ENCODE data around the gene NUCKS1.

NUCKS1 gene, protein sequence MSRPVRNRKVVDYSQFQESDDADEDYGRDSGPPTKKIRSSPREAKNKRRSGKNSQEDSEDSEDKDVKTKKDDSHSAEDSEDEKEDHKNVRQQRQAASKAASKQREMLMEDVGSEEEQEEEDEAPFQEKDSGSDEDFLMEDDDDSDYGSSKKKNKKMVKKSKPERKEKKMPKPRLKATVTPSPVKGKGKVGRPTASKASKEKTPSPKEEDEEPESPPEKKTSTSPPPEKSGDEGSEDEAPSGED

GRCh38 chr1:205750138-205751035 is at the start of gene NUCKS1:
Gene NUCKS1 (minus strand): TSS chr1:205750182. CDS start chr1:205749973, 209 bp downstream.
- no peak for DNase-seq

DNA sequence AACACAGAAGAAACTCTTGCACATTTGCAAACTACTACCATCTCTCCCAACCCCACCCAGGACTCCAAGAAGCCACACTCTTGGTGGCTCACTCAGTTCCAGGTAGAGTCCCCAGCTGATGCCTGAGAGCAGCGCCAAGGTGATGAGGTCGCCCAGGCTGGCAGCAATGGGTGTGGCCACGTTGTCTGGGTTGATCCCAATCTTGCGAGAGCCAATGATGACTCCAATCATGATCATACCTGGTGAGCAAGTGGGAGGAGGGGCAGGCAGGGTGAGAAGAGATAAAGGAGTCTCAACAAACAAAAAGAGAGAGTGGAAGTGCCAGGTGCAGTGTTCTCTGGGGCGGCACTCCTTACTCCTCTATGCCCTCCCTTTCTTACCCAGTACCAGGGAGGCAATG is 48.6 kb upstream of the NUCKS1 start:
- DNase-seq, result no peak

DNA sequence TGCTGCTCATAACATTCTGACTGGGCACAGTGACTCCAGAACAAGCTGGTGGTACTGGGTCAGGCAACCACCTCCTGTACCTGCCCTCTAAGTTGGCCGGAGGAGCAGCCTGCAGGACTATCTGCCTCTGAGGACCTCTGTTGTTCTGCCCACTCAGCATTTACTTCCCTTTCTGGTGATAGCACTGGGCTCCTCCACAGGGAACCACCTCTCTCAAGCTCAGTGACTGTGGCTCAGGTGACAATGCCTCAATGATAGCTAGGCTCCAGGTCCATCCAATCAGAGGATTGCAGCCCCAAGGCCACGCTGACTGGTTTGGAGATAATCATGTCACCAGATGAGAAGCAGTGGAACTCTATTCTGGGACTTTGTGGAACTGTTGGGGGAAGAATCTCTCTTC is 47.2 kb upstream of the NUCKS1 start:
- DNase-seq, result no peak

- no peak for DNase-seq
These were observed 44.2 kb upstream of the NUCKS1 start for GRCh38 chr1:205794011-205794730.

- DNase-seq, result no peak
These were observed 43.1 kb upstream of the NUCKS1 start for GRCh38 chr1:205792961-205793673.

- no peak for DNase-seq
These were observed 42.5 kb upstream of the NUCKS1 start for GRCh38 chr1:205792481-205792881.

DNA sequence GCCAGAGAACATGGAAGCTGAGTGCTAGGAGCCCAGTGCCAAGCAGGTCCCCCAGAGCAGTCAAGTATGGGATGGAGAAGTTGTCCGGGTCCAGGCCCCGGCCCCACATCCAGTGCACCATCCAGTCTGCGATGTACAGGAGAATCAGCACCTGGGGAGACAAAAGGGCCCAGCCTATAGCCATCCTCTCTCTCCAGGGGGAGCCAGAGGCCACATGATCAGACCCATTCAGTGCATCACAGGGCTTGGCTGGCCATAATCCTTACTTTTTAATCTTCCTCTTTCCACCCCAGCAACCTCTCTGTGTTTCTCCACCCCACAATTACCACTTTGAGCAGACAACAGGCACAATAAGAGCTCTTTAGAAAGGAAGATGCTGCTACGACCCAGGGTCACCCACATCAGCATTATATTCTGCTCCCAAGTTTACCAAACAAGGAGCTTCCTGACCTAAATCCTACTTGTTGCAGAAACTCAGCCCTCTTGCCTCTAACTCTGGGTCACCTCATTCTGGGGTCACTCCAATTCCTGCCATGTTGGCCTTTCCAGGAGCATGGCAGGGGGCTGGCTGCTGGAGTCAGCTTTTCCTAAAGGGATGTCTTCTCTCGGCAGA is 41.7 kb upstream of the NUCKS1 start:
- DNase-seq, result no peak

- no peak for DNase-seq
These were observed 37.4 kb upstream of the NUCKS1 start for GRCh38 chr1:205787287-205787916.

DNA sequence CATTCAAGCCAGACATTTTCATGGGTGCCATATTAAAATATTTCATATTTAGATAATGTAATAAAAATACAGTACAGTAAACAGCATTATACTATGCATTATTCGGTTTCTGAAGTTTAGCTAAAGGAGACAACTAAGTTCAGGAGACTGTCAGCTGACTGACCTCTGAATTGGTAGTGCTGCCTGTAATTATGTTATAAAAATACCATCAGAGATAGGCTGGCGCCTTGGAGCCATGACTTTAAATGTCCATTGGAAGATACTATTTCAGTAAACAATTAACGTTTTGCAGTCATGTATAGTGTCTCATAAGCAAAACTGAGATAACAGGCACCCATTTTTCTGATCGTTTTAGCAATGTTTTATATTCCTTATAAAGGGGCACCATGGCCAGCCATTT is 36.6 kb upstream of the NUCKS1 start:
- no peak for DNase-seq

DNA sequence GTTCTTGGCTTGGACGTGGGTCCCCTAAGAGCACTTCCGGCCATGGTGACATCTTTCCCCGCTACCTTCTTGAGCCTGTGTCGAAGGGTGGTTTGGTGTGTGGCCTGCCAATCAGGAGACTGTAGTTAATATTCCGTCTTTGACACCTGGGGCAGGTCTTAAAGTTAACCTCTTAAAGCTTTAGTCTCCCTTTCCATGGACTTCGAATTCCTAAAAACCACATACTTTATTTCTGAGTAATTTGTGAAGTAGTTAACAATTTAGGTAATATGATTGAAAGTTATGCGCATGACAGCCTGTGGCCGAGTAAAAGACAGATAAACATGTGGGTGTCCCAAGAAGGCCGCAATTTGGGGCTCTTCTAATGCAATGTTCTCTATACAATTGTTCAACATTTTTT is 35.5 kb upstream of the NUCKS1 start:
- no peak for DNase-seq

GRCh38 chr1:205783904-205784303 is 33.9 kb upstream of the NUCKS1 start:
- no peak for DNase-seq

DNA sequence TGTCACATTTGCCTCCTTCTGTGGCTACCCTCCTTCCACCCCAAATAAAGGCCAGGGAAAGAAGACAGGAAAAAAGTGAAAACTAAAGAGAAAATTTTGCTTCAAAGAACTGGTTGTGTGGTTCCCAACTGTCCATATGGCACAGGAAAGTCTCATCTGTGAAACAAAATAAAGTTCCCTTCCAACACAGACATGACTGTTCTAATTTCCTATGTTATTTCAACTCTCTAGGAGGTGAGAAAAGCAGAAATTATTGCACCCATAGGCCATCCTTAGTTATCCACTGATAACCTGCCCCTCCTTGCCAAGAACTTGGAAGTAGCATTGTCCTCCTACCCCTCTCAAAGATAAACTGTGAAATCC is 33.4 kb upstream of the NUCKS1 start:
- DNase-seq, result no peak

- no peak for DNase-seq
These were observed 32.8 kb upstream of the NUCKS1 start for GRCh38 chr1:205782627-205783432.

DNA sequence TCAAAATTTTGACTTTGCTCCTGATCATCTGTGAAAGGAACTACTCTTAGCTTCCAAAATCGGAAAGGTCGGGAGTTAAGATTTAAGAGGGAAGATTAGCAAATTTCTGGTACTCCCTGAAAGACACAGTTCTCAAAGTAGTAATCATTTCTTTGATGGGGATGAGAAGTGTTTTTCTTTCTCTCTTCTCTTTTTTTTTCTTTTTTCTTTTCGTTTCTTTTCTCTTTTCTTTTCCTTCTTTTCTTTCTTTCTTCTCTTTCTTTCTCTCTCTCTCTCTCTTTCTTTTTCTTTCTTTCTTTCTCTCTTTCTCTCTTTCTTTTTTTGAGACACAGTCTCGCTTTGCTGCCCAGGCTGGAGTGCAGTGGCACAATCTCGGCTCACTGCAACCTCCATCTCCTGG is 30.4 kb upstream of the NUCKS1 start:
- no peak for DNase-seq

- DNase-seq, result no peak
These were observed 28.0 kb upstream of the NUCKS1 start for GRCh38 chr1:205777994-205778393.

DNA sequence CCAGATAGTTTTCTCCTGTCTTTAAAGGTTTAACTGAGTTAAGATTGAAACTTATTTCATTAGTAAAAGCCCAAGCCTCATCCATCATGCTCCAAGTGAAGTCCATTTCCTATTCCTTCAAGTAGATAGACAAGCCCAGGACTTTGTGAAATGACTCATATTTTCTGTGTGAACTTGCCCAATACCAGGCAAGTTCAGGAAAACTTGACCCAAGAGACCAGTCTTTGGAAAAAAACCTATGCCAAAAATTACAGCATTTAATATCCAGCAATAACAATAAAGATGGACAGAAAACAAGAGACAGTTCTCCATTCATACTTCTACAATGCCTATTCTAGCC is 25.7 kb upstream of the NUCKS1 start:
- no peak for DNase-seq

DNA sequence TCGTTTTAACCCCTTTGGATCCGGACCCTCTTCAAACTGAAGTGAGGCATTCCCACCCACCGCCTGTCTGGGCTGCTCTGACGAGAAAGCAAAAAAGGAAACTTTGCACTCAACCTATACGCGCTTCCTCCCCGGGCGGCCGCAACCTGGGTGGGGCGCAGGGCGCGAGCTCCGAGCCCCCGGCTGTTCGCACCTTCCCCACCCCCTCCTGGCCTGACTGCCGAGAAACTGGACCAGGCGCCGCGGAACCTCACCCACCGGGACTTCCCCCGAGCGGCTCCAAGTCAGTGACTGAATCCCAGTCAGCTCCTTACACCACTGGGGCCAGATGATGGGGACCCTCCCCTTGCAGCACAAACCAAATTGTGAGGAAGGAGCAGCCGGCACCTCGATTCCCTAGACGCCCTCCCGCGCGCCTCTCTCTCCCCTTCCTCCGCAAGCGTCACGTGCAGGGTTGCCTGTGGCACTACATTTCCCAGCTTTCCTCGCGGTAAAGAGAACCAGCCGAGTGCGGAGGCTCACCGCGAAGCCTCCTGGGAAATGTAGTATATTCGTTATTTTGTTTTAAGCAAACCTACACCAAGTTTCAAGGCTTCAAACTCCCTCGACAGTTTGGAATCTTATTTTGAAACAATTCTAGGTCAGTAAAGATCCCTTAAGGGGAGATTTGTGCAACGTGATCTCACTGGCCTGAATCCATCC is 25.2 kb upstream of the NUCKS1 start, which contains the start of gene RAB29:
Gene RAB29, minus strand, starts transcription at position 468 of the 702 bp plus-strand sequence. CDS start 526 bp downstream, outside the sequence.
- DNase-seq, result no peak

DNA sequence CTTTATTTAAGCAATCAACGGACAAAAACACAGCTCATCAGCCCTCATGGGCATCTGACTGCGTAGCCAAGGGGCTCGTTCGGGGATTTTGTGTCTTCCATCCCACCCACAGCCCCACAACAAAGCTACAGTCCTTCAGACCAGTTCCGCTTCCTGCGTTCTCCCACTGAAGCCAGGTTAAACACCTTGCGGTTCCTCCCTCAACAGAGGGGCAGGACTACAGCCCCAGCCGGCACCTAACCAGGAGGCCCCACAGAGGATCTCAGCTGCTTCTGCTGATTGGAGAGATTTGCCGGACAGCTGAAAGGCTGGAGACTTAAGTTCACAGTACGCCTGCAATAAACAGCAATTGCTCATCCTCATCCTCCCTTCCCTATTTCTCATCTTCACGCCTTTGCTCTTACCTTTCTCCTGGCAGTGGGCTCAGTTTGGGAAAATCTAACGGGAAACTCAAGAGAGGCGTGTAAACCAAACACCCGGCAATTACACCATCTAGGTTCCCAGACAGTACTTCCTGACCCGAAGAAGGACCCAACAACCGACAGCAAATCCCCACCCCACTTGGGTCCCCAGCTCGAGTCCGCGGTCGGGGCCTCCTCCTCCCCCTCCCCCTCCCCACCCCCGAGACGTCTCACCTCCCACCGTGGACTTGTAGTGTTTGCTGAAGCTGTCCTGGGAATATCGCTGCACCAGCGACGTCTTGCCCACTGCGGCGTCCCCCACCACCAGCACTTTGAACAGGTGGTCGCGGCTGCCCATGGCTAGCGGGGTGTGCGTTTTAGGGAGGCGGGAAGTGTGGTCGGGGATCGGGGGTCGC is 24.4 kb upstream of the NUCKS1 start:
- no peak for DNase-seq

DNA sequence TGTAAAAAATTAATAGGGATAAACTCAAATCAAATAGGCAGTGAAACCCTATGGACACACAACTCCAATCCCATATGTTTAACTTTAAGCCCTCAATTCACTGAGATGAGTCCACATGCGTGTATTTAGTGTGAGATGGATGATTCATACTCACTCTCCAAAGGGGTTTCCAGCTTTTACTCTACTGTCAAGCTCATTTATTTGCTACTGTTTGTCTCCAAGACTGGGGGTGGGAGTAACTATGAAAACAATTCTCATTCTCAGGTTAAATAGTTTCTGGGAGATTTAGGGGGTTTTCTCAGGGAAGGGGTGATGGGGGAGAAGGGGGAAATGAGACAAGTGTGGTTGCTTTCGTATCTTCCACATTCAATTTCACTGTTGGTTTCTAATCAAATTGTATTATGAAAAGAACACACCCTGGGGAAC is 22.6 kb upstream of the NUCKS1 start:
- DNase-seq, result no peak

GRCh38 chr1:205770618-205771017 is 20.6 kb upstream of the NUCKS1 start:
- no peak for DNase-seq
